Naive thymus-derived CD8-positive, alpha-beta T cell (primary cell): ENCODE results near the gene RNASE11. TPM values are rescaled to one million over a fixed set of nuclear protein-coding genes. Genes with fewer than 3 reads are reported as not detected.
A peak's percentile ranks its signal among the peaks of the same experiment; 100 is the strongest.

Experiments used
- ATAC-seq, 2 donors: fragments of 150-1000 bp; cut with Tn5 transposase in 1 of 2; sonication (Bioruptor Pico), chemical (Tn5 transposase) in 1 of 2; 1 replicate in 1 of 2; 2 replicates in 1 of 2; pipeline ENCODE4 v1.10.0; 2021; ENCODE audit warnings: mild to moderate bottlenecking in 2 of 2, moderate library complexity in 2 of 2
- POLR2A ChIA-PET: fragments of 350-600 bp; sonication (Branson Sonifier 250); formaldehyde crosslinking; loops from one replicate; lab custom pipeline; 2021; ENCODE audit warnings: antibody characterized with exemption; lab: Charles Lee
- DNase-seq, 10 donors: peaks; one replicate each; pipeline versions ENCODE4 v3.0.0 to v3.0.0-alpha.2; 2020 to 2022
- H3K27ac Mint-ChIP-seq, 10 donors: one replicate each; pipeline ENCODE4 v1.8.0; 2020 to 2022; ENCODE audit warnings: mild to moderate bottlenecking in 10 of 10, mixed read lengths in 10 of 10, moderate library complexity in 4 of 10, inconsistent platforms in 1 of 10
- H3K27me3 Mint-ChIP-seq, 5 donors: one replicate each; pipeline ENCODE4 v1.8.0; 2021 to 2022; ENCODE audit warnings: mixed read lengths in 5 of 5
- H3K36me3 Mint-ChIP-seq, 3 donors: one replicate each; pipeline ENCODE4 v1.8.0; 2020 to 2022; ENCODE audit warnings: mixed read lengths in 3 of 3, mild to moderate bottlenecking in 2 of 3, inconsistent platforms in 1 of 3
- H3K4me1 Mint-ChIP-seq, 4 donors: one replicate each; pipeline ENCODE4 v1.8.0; 2021 to 2022; ENCODE audit warnings: mixed read lengths in 4 of 4
- H3K4me3 Mint-ChIP-seq, 10 donors: one replicate each; pipeline ENCODE4 v1.8.0; 2020 to 2022; ENCODE audit warnings: mild to moderate bottlenecking in 10 of 10, mixed read lengths in 10 of 10, moderate library complexity in 6 of 10, inconsistent platforms in 1 of 10
- H3K9me3 Mint-ChIP-seq, 9 donors: one replicate each; pipeline ENCODE4 v1.8.0; 2020 to 2022; ENCODE audit warnings: mixed read lengths in 9 of 9, mild to moderate bottlenecking in 3 of 9, inconsistent platforms in 1 of 9, moderate library complexity in 1 of 9
- polyA plus RNA-seq, 3 donors: library from polyadenylated mRNA; unstranded; fragments of 300-500 nt; fragmentation: Illumina TruSeq; gene quantifications; one replicate each; pipeline ENCODE4 v1.2.3, GENCODE V29; 2021
- total RNA-seq, 8 experiments: library from RNA in 2 of 8; stranded (reverse) in 2 of 8; gene quantifications; one replicate each; pipeline ENCODE4 v1.2.3 and lab custom pipeline; 2021 to 2026

Gene RNASE11
- total and polyA plus RNA-seq, 5 experiments from 2014 or later = not detected

DNA sequence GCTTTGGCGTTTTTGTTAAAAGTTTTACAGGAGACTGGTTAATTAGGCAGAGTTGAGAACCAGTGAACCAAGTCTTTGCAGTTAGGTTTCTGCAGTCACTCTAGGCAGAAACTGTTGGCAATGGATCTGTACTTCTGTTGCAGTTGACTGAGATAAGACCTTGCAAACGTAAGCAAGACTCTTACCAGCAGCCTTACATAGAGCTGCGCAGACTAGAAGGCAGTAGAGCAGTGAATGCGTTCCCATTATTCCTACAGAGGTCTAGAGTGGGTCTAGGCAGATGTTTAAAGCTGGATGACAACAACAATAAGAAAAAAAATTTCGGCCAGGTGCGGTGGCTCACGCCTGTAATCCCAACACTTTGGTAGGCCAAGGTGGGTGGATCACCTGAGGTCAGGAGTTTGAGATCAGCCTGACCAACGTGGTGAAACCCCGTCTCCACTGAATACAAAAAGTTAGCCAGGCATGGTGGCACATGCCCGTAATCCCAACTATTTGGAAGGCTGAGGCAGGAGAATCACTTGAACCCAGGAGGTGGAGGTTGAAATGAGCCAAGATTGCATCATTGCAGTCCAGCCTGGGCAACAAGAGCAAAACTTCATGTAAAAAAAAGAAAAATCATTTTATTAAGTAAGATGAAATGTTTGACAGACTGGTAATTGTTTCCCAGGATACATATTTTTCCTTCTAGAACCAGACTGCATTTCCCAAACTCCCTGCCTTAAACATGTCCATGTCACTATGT lies 39.2 kb downstream of the RNASE11 start:
- Mint-ChIP-seq H3K9me3 (no peaks in the 10 kb centered on the region), H3K4me1 (peaks cover 0 to 1% (median 0%) of the 10 kb centered on the region in 4 donors)
- no peak for ATAC-seq

DNA sequence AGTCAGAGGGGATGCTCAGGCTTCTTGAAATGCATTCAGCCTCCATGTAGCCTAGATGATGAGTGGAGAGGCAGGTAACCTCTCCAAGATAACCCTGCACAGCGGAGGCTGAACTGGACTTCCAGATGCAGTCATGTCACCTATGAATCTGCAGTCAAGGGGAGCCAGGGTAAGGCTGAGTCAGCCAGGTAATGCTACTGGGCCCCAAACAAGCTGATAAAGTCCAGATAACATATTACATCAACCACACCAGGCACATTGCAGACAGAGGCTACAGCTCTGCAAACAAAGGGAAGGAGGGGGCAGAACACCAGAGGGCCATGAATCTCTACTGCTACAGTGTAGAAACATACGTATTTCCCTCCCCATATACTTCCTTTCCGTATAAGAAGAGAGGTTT lies 40.9 kb downstream of the RNASE11 start:
- no peaks in the 10 kb centered on the region for H3K9me3 Mint-ChIP-seq
- peaks cover 0 to 1% (median 0%) of the 10 kb centered on the region in 4 donors for H3K4me1 Mint-ChIP-seq
- H3K4me3 Mint-ChIP-seq = no peak overlapping the region
- peaks cover 0 to 14% (median 4%) of the 10 kb centered on the region in 5 donors for H3K27me3 Mint-ChIP-seq
- POLR2A ChIA-PET = no interaction called here
- no peak overlapping the region for H3K27ac Mint-ChIP-seq
- no peak for ATAC-seq
- no peaks in the 10 kb centered on the region for H3K36me3 Mint-ChIP-seq
- DNase-seq = no peak

More for the DNA sequence above, 39.2 kb downstream of the RNASE11 start:
- Mint-ChIP-seq H3K27ac (no peak overlapping the region), H3K4me3 (no peak overlapping the region), H3K36me3 (no peaks in the 10 kb centered on the region), H3K27me3 (peaks cover 0 to 14% (median 7%) of the 10 kb centered on the region in 5 donors)
- no peak for DNase-seq
- POLR2A ChIA-PET = interaction anchor here (0.7 kb wide), 1 partner anchor 80 kb away, joined by 3 read pairs; no protein-coding TSS in a partner anchor

DNA sequence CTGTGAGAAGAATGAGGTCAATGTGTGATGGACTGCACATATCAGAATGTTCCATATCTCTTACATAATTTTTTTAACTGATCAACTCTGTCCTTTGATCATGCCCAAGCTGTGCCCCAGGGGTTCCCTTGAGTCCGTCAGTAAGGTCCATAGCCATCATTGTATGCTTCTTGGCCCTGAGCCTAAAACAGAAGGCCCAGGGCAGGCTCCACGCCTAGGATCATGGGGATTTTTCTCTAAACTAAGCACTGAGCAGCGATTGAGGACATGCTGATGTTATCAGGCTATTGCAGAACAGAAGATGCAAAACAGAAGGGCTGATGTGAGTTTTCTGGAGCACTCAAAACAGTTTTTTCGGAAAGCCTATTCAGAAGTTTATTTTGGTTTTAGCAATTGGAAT lies 47.9 kb downstream of the RNASE11 start:
- Mint-ChIP-seq H3K9me3 (no peaks in the 10 kb centered on the region), H3K36me3 (no peaks in the 10 kb centered on the region), H3K4me3 (no peak overlapping the region), H3K4me1 (no peaks in the 10 kb centered on the region), H3K27ac (peak overlapping the region in 1 of 10 donors; percentile 40), H3K27me3 (peaks cover 0 to 4% (median 1%) of the 10 kb centered on the region in 5 donors)
- DNase-seq (no peak), ATAC-seq (no peak)
- POLR2A ChIA-PET = no interaction called here

Other genes starting within 250 kb of the RNASE11 start
- gene PARP2, start 244.4 kb downstream of the RNASE11 start, total RNA-seq = 10 to 100 TPM; 21.6 to 22.9 TPM
- 10 to 100 TPM in 1 of 3 donors, 1 to 10 TPM in 2; 8.8 to 13.6 (median 9.6) TPM for gene PARP2, start 244.4 kb downstream of the RNASE11 start, polyA plus RNA-seq
- 10 to 100 TPM; 60.6 to 70.4 TPM for gene TEP1, start 174.5 kb downstream of the RNASE11 start, total RNA-seq
- 1 to 10 TPM; 3.0 to 4.9 (median 4.5) TPM for gene TEP1, start 174.5 kb downstream of the RNASE11 start, polyA plus RNA-seq
- under 1 TPM; 0.52 to 0.57 TPM for gene KLHL33, start 151.8 kb downstream of the RNASE11 start, total RNA-seq
- gene KLHL33, start 151.8 kb downstream of the RNASE11 start, polyA plus RNA-seq = under 1 TPM; 0.43 to 0.77 (median 0.43) TPM
- 10 to 100 TPM; 82.5 to 89.2 TPM for gene OSGEP, start 133.2 kb downstream of the RNASE11 start, total RNA-seq
- 10 to 100 TPM; 38.8 to 43.3 (median 42.0) TPM for gene OSGEP, start 133.2 kb downstream of the RNASE11 start, polyA plus RNA-seq
- gene APEX1, start 132.8 kb downstream of the RNASE11 start, total RNA-seq = 100 to 1,000 TPM; 137 to 144 TPM
- gene APEX1, start 132.8 kb downstream of the RNASE11 start, polyA plus RNA-seq = 100 to 1,000 TPM; 125 to 176 (median 148) TPM
- 10 to 100 TPM; 74.2 to 76.1 TPM for gene PIP4P1, start 126.6 kb downstream of the RNASE11 start, total RNA-seq
- 10 to 100 TPM; 21.0 to 31.1 (median 21.3) TPM for gene PIP4P1, start 126.6 kb downstream of the RNASE11 start, polyA plus RNA-seq
- 10 to 100 TPM; 64.6 to 65.7 TPM for gene PNP, start 118.6 kb downstream of the RNASE11 start, total RNA-seq
- gene PNP, start 118.6 kb downstream of the RNASE11 start, polyA plus RNA-seq = 10 to 100 TPM; 32.2 to 57.9 (median 40.6) TPM
- under 1 TPM; 0.77 to 0.83 TPM for gene RNASE10, start 82.5 kb downstream of the RNASE11 start, total RNA-seq
- gene RNASE10, start 82.5 kb downstream of the RNASE11 start, polyA plus RNA-seq = under 1 TPM in 1 of 3 donors, not detected in 2; 0.19 TPM
- gene RNASE9, start 27.0 kb downstream of the RNASE11 start, total RNA-seq = not detected
- gene RNASE9, start 27.0 kb downstream of the RNASE11 start, polyA plus RNA-seq = not detected
- gene RNASE12, start 3.4 kb upstream of the RNASE11 start, total RNA-seq = not detected
- gene RNASE12, start 3.4 kb upstream of the RNASE11 start, polyA plus RNA-seq = not detected
- not detected for gene OR6S1, start 53.7 kb upstream of the RNASE11 start, total RNA-seq
- gene OR6S1, start 53.7 kb upstream of the RNASE11 start, polyA plus RNA-seq = not detected
- under 1 TPM in 1 of 2 experiments, not detected in 1; 0.63 TPM for gene RNASE4, start 96.6 kb upstream of the RNASE11 start, total RNA-seq
- gene RNASE4, start 96.6 kb upstream of the RNASE11 start, polyA plus RNA-seq = under 1 TPM in 1 of 3 donors, not detected in 2; 0.46 TPM
- gene ANG, start 100.8 kb upstream of the RNASE11 start, total RNA-seq = under 1 TPM in 1 of 2 experiments, not detected in 1; 0.70 TPM
- under 1 TPM in 2 of 3 donors, not detected in 1; 0.17 to 0.34 TPM for gene ANG, start 100.8 kb upstream of the RNASE11 start, polyA plus RNA-seq
- not detected for gene EDDM3A, start 157.9 kb upstream of the RNASE11 start, total RNA-seq
- not detected for gene EDDM3A, start 157.9 kb upstream of the RNASE11 start, polyA plus RNA-seq
- gene EDDM3B, start 180.4 kb upstream of the RNASE11 start, total RNA-seq = not detected
- gene EDDM3B, start 180.4 kb upstream of the RNASE11 start, polyA plus RNA-seq = not detected
- under 1 TPM; 0.74 to 0.81 TPM for gene RNASE6, start 193.3 kb upstream of the RNASE11 start, total RNA-seq
- gene RNASE6, start 193.3 kb upstream of the RNASE11 start, polyA plus RNA-seq = under 1 TPM; 0.43 to 0.80 (median 0.75) TPM
- gene RNASE1, start 214.8 kb upstream of the RNASE11 start, total RNA-seq = 10 to 100 TPM in 1 of 2 experiments, 1 to 10 TPM in 1; 5.6 to 10.3 TPM
- gene RNASE1, start 214.8 kb upstream of the RNASE11 start, polyA plus RNA-seq = not detected